ENCODE results near the gene TIRAP.

DNA sequence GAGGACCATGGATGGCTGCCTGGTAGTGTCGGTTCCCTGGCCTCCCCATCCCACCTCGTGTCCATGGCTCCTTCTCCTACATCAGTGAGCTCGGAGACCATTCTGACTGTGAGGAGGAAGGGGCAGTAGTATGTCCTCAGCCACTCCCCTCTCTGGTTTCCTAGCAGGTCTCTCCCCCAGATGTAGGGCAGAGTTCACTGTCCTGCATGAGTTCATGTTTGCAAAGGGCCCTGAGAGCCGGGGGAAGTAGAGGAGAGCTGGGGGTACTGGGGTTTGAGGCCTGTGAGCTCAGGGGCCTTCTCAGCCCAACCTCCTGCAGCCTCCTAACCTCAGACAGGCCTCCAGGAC, 54.2 kb downstream of the TIRAP start:
- TF ChIP-seq, protein P1, sequence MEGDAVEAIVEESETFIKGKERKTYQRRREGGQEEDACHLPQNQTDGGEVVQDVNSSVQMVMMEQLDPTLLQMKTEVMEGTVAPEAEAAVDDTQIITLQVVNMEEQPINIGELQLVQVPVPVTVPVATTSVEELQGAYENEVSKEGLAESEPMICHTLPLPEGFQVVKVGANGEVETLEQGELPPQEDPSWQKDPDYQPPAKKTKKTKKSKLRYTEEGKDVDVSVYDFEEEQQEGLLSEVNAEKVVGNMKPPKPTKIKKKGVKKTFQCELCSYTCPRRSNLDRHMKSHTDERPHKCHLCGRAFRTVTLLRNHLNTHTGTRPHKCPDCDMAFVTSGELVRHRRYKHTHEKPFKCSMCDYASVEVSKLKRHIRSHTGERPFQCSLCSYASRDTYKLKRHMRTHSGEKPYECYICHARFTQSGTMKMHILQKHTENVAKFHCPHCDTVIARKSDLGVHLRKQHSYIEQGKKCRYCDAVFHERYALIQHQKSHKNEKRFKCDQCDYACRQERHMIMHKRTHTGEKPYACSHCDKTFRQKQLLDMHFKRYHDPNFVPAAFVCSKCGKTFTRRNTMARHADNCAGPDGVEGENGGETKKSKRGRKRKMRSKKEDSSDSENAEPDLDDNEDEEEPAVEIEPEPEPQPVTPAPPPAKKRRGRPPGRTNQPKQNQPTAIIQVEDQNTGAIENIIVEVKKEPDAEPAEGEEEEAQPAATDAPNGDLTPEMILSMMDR (IDR thresholded peaks at IDR 0.05) = no peak
- no peak for TF ChIP-seq POLR2A (IDR thresholded peaks at IDR 0.05)
